A549 (cell line): Measurements from ENCODE around the gene IGF1R. TPM values are rescaled to one million over a fixed set of nuclear protein-coding genes. Genes with fewer than 3 reads are reported as not detected.

Experiments used
- ATAC-seq, 2 experiments: fragments of 200-7000 bp in 1 of 2; fragments of >200 bp in 1 of 2; cut with Nextera tagmentation in 1 of 2; cut with Tn5 transposase in 1 of 2; 3 replicates each; pipeline versions ENCODE4 v1.8.0 to v1.9.1; 2018 to 2020; ENCODE audit warnings: mild to moderate bottlenecking in 1 of 2, moderate library complexity in 1 of 2
- CTCF ChIA-PET: fragments of 300-600 bp; sonication (Branson Sonifier 250); formaldehyde crosslinking; extraction: SDS; loops from one replicate; lab custom pipeline; 2021; ENCODE audit warnings: antibody characterized with exemption, inconsistent platforms; lab: Yijun Ruan, JAX
- POLR2A ChIA-PET: fragments of 350-600 bp; formaldehyde crosslinking; extraction: SDS; loops from one replicate; lab custom pipeline; 2021; ENCODE audit warnings: antibody characterized with exemption, inconsistent platforms; lab: Yijun Ruan, JAX
- DNase-seq, 2 experiments: peaks; one replicate each; pipeline versions ENCODE4 v3.0.0 to v3.0.0-alpha.2; 2011 to 2016; ENCODE audit warnings: low read depth in 1 of 2, low spot score in 1 of 2
- FAIRE-seq: peaks from 2 replicates; lab custom pipeline; 2011; peaks lifted over from hg19 to GRCh38; lab: Jason Lieb, UNC
- H3K27ac ChIP-seq, 2 experiments: fragments of >200 bp; sonication (Bioruptor Twin); formaldehyde crosslinking; 3 replicates each; pipeline ENCODE4 v1.5.1; 2016 to 2017
- H3K4me1 ChIP-seq: fragments of >200 bp; sonication (Bioruptor Twin); formaldehyde crosslinking; 3 replicates; pipeline ENCODE4 v1.6.1; 2016
- H3K4me2 ChIP-seq: fragments of >200 bp; sonication (Bioruptor Twin); formaldehyde crosslinking; 3 replicates; pipeline ENCODE4 v1.6.1; 2016
- H3K4me3 ChIP-seq: fragments of >200 bp; sonication (Bioruptor Twin); formaldehyde crosslinking; 3 replicates; pipeline ENCODE4 v1.5.1; 2016
- H3K9me3 ChIP-seq: fragments of >200 bp; sonication (Bioruptor Twin); formaldehyde crosslinking; 3 replicates; pipeline ENCODE4 v1.6.1; 2016
- BCL3 ChIP-seq: fragments of >200 bp; sonication (Bioruptor Twin); formaldehyde crosslinking; IDR thresholded peaks from 3 replicates; pipeline ENCODE4 v1.6.1; 2016
- BHLHE40 ChIP-seq: IDR thresholded peaks from 2 replicates; pipeline ENCODE4 v1.6.1; 2012; ENCODE audit warnings: low read depth, low read length, inconsistent platforms
- CBX8 ChIP-seq: fragments of 200-600 bp; sonication (generic); IDR thresholded peaks from 2 replicates; pipeline ENCODE4 v1.6.1; 2016
- E2F6 ChIP-seq: IDR thresholded peaks from 2 replicates; pipeline ENCODE4 v1.6.1; 2012; ENCODE audit warnings: low read depth, borderline replicate concordance
- ESRRA ChIP-seq: fragments of 150-350 bp; IDR thresholded peaks from 2 replicates; pipeline ENCODE4 v1.6.1; 2014; ENCODE audit warnings: mild to moderate bottlenecking, low read length, borderline replicate concordance
- FOSB ChIP-seq: fragments of 250-450 bp; sonication (Bioruptor Pico); IDR thresholded peaks from 2 replicates; pipeline ENCODE4 v1.5.0; 2020; ENCODE audit warnings: mild to moderate bottlenecking, moderate library complexity
- FOSL2 ChIP-seq, 2 experiments: fragments of 450-650 bp in 1 of 2; fragments of >200 bp in 1 of 2; sonication (Bioruptor Twin) in 1 of 2; formaldehyde crosslinking; IDR thresholded peaks; 2 replicates each; pipeline versions ENCODE4 v1.5.0 to v1.6.1; 2016 to 2020; ENCODE audit warnings: mild to moderate bottlenecking in 1 of 2, moderate library complexity in 1 of 2
- HDAC2 ChIP-seq: fragments of 200-600 bp; sonication (generic); IDR thresholded peaks from 2 replicates; pipeline ENCODE4 v1.6.1; 2016
- HEYL ChIP-seq: fragments of 250-450 bp; sonication (Bioruptor Pico); IDR thresholded peaks from 2 replicates; pipeline ENCODE4 v1.8.0; 2021; ENCODE audit warnings: mild to moderate bottlenecking, moderate library complexity
- HOXB5 ChIP-seq: fragments of 250-450 bp; sonication (Bioruptor Pico); IDR thresholded peaks from 2 replicates; pipeline ENCODE4 v1.5.0; 2020; ENCODE audit warnings: mild to moderate bottlenecking, moderate library complexity
- JUN ChIP-seq, 2 experiments: fragments of >200 bp; sonication (Bioruptor Twin); formaldehyde crosslinking; IDR thresholded peaks; 2 replicates in 1 of 2; 3 replicates in 1 of 2; pipeline ENCODE4 v1.6.1; 2016 to 2017
- JUNB ChIP-seq: fragments of >200 bp; sonication (Bioruptor Twin); formaldehyde crosslinking; IDR thresholded peaks from 2 replicates; pipeline ENCODE4 v1.6.1; 2016
- MAFK ChIP-seq: fragments of 450-650 bp; IDR thresholded peaks from 2 replicates; pipeline ENCODE4 v1.6.1; 2014; ENCODE audit not compliant: partially characterized antibody
- MAX ChIP-seq: IDR thresholded peaks from 2 replicates; pipeline ENCODE4 v1.6.1; 2012
- MAZ ChIP-seq: fragments of 150-350 bp; IDR thresholded peaks from 2 replicates; pipeline ENCODE4 v1.6.1; 2014; ENCODE audit warnings: antibody characterized with exemption, low read depth, low read length, borderline replicate concordance
- MYC ChIP-seq: IDR thresholded peaks from 2 replicates; pipeline ENCODE4 v1.6.1; 2012; ENCODE audit warnings: mild to moderate bottlenecking, inconsistent platforms, low read length, improper control_type of control experiment, borderline replicate concordance
- NR3C1 ChIP-seq: fragments of >200 bp; sonication (Bioruptor Twin); formaldehyde crosslinking; IDR thresholded peaks from 3 replicates; pipeline ENCODE4 v1.6.1; 2017
- POLR2A ChIP-seq: IDR thresholded peaks from 2 replicates; pipeline ENCODE4 v1.6.1; 2012; ENCODE audit warnings: mild to moderate bottlenecking, low read length
- POLR2AphosphoS2 ChIP-seq: conservative IDR thresholded peaks from 2 replicates; pipeline ENCODE4 v1.6.1; 2012; ENCODE audit warnings: low read length, improper control_type of control experiment, inconsistent platforms
- RNF2 ChIP-seq: fragments of 200-600 bp; sonication (generic); IDR thresholded peaks from 2 replicates; pipeline ENCODE4 v1.6.1; 2016; ENCODE audit warnings: low read depth, mild to moderate bottlenecking, antibody characterized with exemption, moderate library complexity, borderline replicate concordance
- SMC3 ChIP-seq: fragments of >200 bp; sonication (Bioruptor Twin); formaldehyde crosslinking; IDR thresholded peaks from 3 replicates; pipeline ENCODE4 v1.6.1; 2018; ENCODE audit warnings: inconsistent platforms
- SREBF2 ChIP-seq: fragments of 450-650 bp; IDR thresholded peaks from 2 replicates; pipeline ENCODE4 v1.6.1; 2014; ENCODE audit warnings: mild to moderate bottlenecking, moderate library complexity
- ZNF302 ChIP-seq: fragments of 250-450 bp; sonication (Bioruptor Pico); IDR thresholded peaks from 2 replicates; pipeline ENCODE4 v1.9.0; 2021; ENCODE audit warnings: inconsistent platforms, mild to moderate bottlenecking, moderate library complexity
- ZSCAN20 ChIP-seq: fragments of 250-450 bp; sonication (Bioruptor Pico); IDR thresholded peaks from 2 replicates; pipeline ENCODE4 v1.8.0; 2022; ENCODE audit warnings: mild to moderate bottlenecking, moderate library complexity
- WGBS: methylation state at CpG from one replicate; pipeline ENCODE4 v1.1.6; 2017; ENCODE audit errors: missing lambda C conversion rate; 5-methylcytosine and 5-hydroxymethylcytosine counted together
- polyA plus RNA-seq, 4 experiments: library from polyadenylated mRNA; depleted of rRNA in 3 of 4; stranded (reverse); fragments of >200 nt; fragmentation: RNase III in 1 of 4; extraction: RNeasy Plus Mini Kit Qiagen cat#74134 plus additional on column Dnase treatment in 1 of 4; gene quantifications; 2 replicates in 3 of 4; 3 replicates in 1 of 4; pipeline ENCODE4 v1.2.3, GENCODE V29; 2011 to 2017
- TF ChIP-seq, protein P1 (sequence below): fragments of >200 bp; sonication (Bioruptor Twin); formaldehyde crosslinking; IDR thresholded peaks from 3 replicates; pipeline ENCODE4 v1.5.1; 2016

IGF1R gene
- polyA plus RNA-seq, 2 of the 4 experiments (the other 2 are of a cell fraction): 42.6 to 69.5 TPM

GRCh38 chr15:98917417-98917816, 269.1 kb downstream of the IGF1R start:
- ChIA-PET POLR2A (no interaction called here), CTCF (interaction anchor here (1.0 to 2.1 kb wide), 4 partner anchors 9 to 160 kb away, joined by 4 to 8 read pairs (median 5); no protein-coding TSS in a partner anchor)
- FAIRE-seq: no peak
- TF ChIP-seq HEYL (CRISPR knock-in tag) (no peak), JUNB (no peak), BCL3 (no peak), JUN (IDR thresholded peaks at IDR 0.05) (no peak), RNF2 (no peak)
- Histone ChIP-seq H3K4me1 (peaks cover 28% of the 10 kb centered on the region), H3K9me3 (no peaks in the 10 kb centered on the region), H3K27ac (no peak overlapping the region), H3K4me2 (no peak overlapping the region), H3K4me3 (no peak overlapping the region)
- no peak for ATAC-seq
- 86% methylated on average over 3 of the region's 3 CpGs for WGBS
- no peak for DNase-seq

- FAIRE-seq: no peak
- Histone ChIP-seq H3K4me2 (no peak overlapping the region), H3K4me3 (no peak overlapping the region), H3K27ac (peak overlapping the region in 1 of 2 experiments; percentile 38; a peak in 3 of 6 replicates), H3K9me3 (no peaks in the 10 kb centered on the region), H3K4me1 (peaks cover 16% of the 10 kb centered on the region; the same call in 2 of the 3 replicates)
- 78% methylated on average over 10 of the region's 10 CpGs for WGBS
- ChIA-PET POLR2A (no interaction called here), CTCF (interaction anchor here (0.6 to 2.3 kb wide), 4 partner anchors 9 to 206 kb away, joined by 3 to 9 read pairs (median 3); no protein-coding TSS in a partner anchor)
- DNase-seq: no peak
- no peak for ATAC-seq
- TF ChIP-seq POLR2AphosphoS2 (0 out of 2 replicates have a peak, but pooled peaks have one; percentile 61), ESRRA (no peak)
Measured at GRCh38 chr15:98920091-98920880, 271.9 kb downstream of the IGF1R start.

DNA sequence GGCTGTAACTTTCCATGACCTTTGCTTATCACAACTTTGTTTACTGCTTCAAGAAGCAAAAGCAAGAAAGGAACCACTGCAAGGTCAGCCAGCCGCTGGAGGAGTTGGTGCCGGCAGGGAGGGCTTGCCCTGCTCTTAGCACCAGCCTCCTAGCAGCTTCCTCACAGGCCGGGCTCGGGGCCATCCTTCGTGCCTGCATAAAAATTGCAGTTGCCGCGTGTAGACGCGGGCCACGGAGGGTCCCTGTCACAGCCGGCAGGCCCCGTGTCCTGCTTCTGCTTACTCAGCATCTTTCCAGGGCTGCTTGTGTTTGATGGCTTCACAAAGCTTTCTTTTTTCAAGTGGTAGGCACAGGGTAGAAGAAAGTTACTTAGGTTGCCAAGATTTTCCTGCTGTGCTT, 274.8 kb downstream of the IGF1R start:
- no peak overlapping the region for H3K4me2 ChIP-seq
- no peaks in the 10 kb centered on the region for H3K9me3 ChIP-seq
- TF ChIP-seq ZSCAN20 (CRISPR knock-in tag) (no peak), MAFK (peak; percentile 97), NR3C1 (no peak)
- FAIRE-seq: no peak
- 95% methylated on average over 12 of the region's 12 CpGs for WGBS
- ATAC-seq: no peak
- DNase-seq: no peak
- ChIA-PET POLR2A (no interaction called here), CTCF (interaction anchor here (1.6 kb wide), 1 partner anchor 153 kb away, joined by 7 read pairs; no protein-coding TSS in a partner anchor)
- peaks cover 16% of the 10 kb centered on the region; the same call in 2 of the 3 replicates for H3K4me1 ChIP-seq
- H3K4me3 ChIP-seq: no peak overlapping the region
- peak overlapping the region in 1 of 2 experiments; percentile 9; a peak in 1 of 6 replicates for H3K27ac ChIP-seq

DNA sequence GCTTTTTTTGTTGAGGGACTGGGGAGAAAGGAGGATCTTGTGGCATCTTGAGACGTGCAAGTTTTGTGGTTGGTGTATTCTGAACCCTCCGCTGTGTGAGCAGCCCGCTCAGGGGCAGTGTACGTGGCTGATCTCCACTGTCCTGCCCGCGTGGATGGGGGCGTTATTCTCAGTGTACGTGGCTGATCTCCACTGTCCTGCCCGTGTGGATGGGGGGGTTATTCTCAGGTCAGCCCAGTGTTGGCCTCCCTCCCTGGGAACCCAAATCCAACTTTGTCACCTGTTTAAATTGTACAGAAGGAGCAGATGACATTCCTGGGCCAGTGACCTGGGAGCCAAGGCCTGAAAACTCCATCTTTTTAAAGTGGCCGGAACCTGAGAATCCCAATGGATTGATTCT, 275.2 kb downstream of the IGF1R start:
- CTCF ChIA-PET: interaction anchor here (1.1 to 1.6 kb wide), 3 partner anchors 16 to 153 kb away, joined by 3 to 7 read pairs (median 6); no protein-coding TSS in a partner anchor
- Histone ChIP-seq H3K4me2 (no peak overlapping the region), H3K4me3 (no peak overlapping the region), H3K9me3 (no peaks in the 10 kb centered on the region), H3K4me1 (peaks cover 16% of the 10 kb centered on the region; the same call in 2 of the 3 replicates), H3K27ac (0 out of 6 replicates have a peak overlapping the region, but pooled peaks of 1 of the 2 experiments have one; percentile 50)
- WGBS: 86% methylated on average over 10 of the region's 10 CpGs
- no peak for FAIRE-seq
- no peak for DNase-seq
- POLR2A ChIA-PET: no interaction called here
- ATAC-seq: no peak
- no peak for TF ChIP-seq HOXB5
- no peak for TF ChIP-seq MYC
- TF ChIP-seq SMC3: no peak
- no peak for TF ChIP-seq FOSL2 (IDR thresholded peaks at IDR 0.05)
- TF ChIP-seq FOSL2 (CRISPR knock-in tag; IDR thresholded peaks at IDR 0.05): no peak
- TF ChIP-seq, protein P1, sequence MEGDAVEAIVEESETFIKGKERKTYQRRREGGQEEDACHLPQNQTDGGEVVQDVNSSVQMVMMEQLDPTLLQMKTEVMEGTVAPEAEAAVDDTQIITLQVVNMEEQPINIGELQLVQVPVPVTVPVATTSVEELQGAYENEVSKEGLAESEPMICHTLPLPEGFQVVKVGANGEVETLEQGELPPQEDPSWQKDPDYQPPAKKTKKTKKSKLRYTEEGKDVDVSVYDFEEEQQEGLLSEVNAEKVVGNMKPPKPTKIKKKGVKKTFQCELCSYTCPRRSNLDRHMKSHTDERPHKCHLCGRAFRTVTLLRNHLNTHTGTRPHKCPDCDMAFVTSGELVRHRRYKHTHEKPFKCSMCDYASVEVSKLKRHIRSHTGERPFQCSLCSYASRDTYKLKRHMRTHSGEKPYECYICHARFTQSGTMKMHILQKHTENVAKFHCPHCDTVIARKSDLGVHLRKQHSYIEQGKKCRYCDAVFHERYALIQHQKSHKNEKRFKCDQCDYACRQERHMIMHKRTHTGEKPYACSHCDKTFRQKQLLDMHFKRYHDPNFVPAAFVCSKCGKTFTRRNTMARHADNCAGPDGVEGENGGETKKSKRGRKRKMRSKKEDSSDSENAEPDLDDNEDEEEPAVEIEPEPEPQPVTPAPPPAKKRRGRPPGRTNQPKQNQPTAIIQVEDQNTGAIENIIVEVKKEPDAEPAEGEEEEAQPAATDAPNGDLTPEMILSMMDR: no peak
- TF ChIP-seq SREBF2: no peak
- no peak for TF ChIP-seq E2F6
- TF ChIP-seq BCL3: no peak
- TF ChIP-seq FOSB (CRISPR knock-in tag): no peak
- TF ChIP-seq BHLHE40: no peak
- no peak for TF ChIP-seq HDAC2
- no peak for TF ChIP-seq CBX8
- TF ChIP-seq ZNF302 (CRISPR knock-in tag): no peak
- no peak for TF ChIP-seq POLR2A
- TF ChIP-seq MAZ: no peak
- no peak for TF ChIP-seq MAX
- no peak for TF ChIP-seq ESRRA
